Endothelial cell of umbilical vein (primary cell): ENCODE results near the gene N4BP2. TPM values are rescaled to one million over a fixed set of nuclear protein-coding genes. Genes with fewer than 3 reads are reported as not detected.

ENCODE experiments used
- BruUV-seq: library from RNA; stranded (reverse); fragments of 400-500 nt; replicated peaks from 2 replicates; lab custom pipeline; 2021; lab: Mats Ljungman, UMichigan
- CTCF ChIA-PET: fragments of 300-600, 350-600 bp; sonication (Branson Sonifier 250); formaldehyde crosslinking; loops from one replicate; lab custom pipeline; 2021; ENCODE audit warnings: antibody characterized with exemption, inconsistent platforms; lab: Charles Lee
- POLR2A ChIA-PET: fragments of 300-600, 350-600 bp; sonication (Branson Sonifier 250); formaldehyde crosslinking; loops from one replicate; lab custom pipeline; 2021; ENCODE audit warnings: antibody characterized with exemption, inconsistent platforms; lab: Charles Lee
- DNase-seq: peaks from one replicate; pipeline ENCODE4 v3.0.0-alpha.2; 2011; ENCODE audit warnings: low read depth, low spot score
- FAIRE-seq: peaks from 2 replicates; lab custom pipeline; 2011; peaks lifted over from hg19 to GRCh38; lab: Jason Lieb, UNC
- H2AFZ ChIP-seq: 2 replicates; pipeline ENCODE4 v1.6.0; 2012; ENCODE audit warnings: low read depth, low read length, control low read depth, inconsistent platforms
- H3K27ac ChIP-seq: 2 replicates; pipeline ENCODE4 v1.5.1; 2011; ENCODE audit warnings: low read depth, mild to moderate bottlenecking, control low read depth, low read length, moderate library complexity; ENCODE audit not compliant: insufficient read depth
- H3K27me3 ChIP-seq, 2 experiments: 2 replicates each; pipeline versions ENCODE4 v1.6.0 to v1.6.1; 2011; ENCODE audit warnings: low read length in 2 of 2, mixed read lengths in 1 of 2; ENCODE audit not compliant: control insufficient read depth in 2 of 2, insufficient read depth in 2 of 2
- H3K36me3 ChIP-seq, 2 experiments: 2 replicates in 1 of 2; 3 replicates in 1 of 2; pipeline ENCODE4 v1.5.1; 2011; ENCODE audit warnings: low read length in 2 of 2, mild to moderate bottlenecking in 1 of 2, moderate library complexity in 1 of 2; ENCODE audit not compliant: control insufficient read depth in 2 of 2, insufficient read depth in 2 of 2; ENCODE audit errors: extremely low read depth in 1 of 2
- H3K4me1 ChIP-seq: 3 replicates; pipeline ENCODE4 v1.5.1; 2011; ENCODE audit warnings: mild to moderate bottlenecking, low read length; ENCODE audit not compliant: control insufficient read depth, insufficient read depth; ENCODE audit errors: extremely low read depth
- H3K4me2 ChIP-seq: 2 replicates; pipeline ENCODE4 v1.6.1; 2011; ENCODE audit warnings: low read length, control low read depth, mixed read lengths; ENCODE audit not compliant: insufficient read depth
- H3K4me3 ChIP-seq, 3 experiments: fragments of 200-600 bp in 1 of 3; sonication (generic), shearing (Covaris generic) in 1 of 3; replicated peaks in 1 of 3; 2 replicates each; pipeline ENCODE4 v1.5.1; 2011 to 2016; ENCODE audit warnings: control low read depth in 3 of 3, low read length in 3 of 3, mild to moderate bottlenecking in 2 of 3, inconsistent platforms in 1 of 3, low read depth in 1 of 3, moderate library complexity in 1 of 3; ENCODE audit not compliant: insufficient read depth in 1 of 3
- H3K79me2 ChIP-seq: 2 replicates; pipeline ENCODE4 v1.6.0; 2012; ENCODE audit warnings: low read length, inconsistent platforms; ENCODE audit not compliant: control insufficient read depth, insufficient read depth
- H3K9ac ChIP-seq: replicated peaks from 2 replicates; pipeline ENCODE3; 2011; ENCODE audit warnings: low read length, control low read depth; ENCODE audit not compliant: insufficient read depth; ENCODE audit errors: extremely low read depth
- H3K9me1 ChIP-seq: replicated peaks from 3 replicates; pipeline ENCODE4 v1.6.0; 2011; ENCODE audit warnings: mild to moderate bottlenecking, low read length; ENCODE audit not compliant: control insufficient read depth, insufficient read depth; ENCODE audit errors: extremely low read depth
- H3K9me3 ChIP-seq: replicated peaks from 2 replicates; pipeline ENCODE4 v1.5.1; 2012; ENCODE audit warnings: low read length, inconsistent platforms; ENCODE audit not compliant: control insufficient read depth, insufficient read depth
- H4K20me1 ChIP-seq: replicated peaks from 2 replicates; pipeline ENCODE3; 2011; ENCODE audit warnings: mild to moderate bottlenecking, low read length; ENCODE audit not compliant: control insufficient read depth, insufficient read depth; ENCODE audit errors: extremely low read depth
- CTCF ChIP-seq, 2 donors: IDR thresholded peaks; 1 replicate in 1 of 2; 2 replicates in 1 of 2; pipeline ENCODE4 v1.5.1; 2011; ENCODE audit warnings: low read length in 2 of 2, mild to moderate bottlenecking in 2 of 2, moderate library complexity in 2 of 2, control low read depth in 1 of 2, inconsistent platforms in 1 of 2, low read depth in 1 of 2; ENCODE audit not compliant: insufficient read depth in 1 of 2; ENCODE audit errors: extremely low read depth in 1 of 2
- EZH2 ChIP-seq: IDR thresholded peaks from 2 replicates; pipeline ENCODE4 v1.6.1; 2012; ENCODE audit warnings: borderline replicate concordance, low read depth, mild to moderate bottlenecking, moderate library complexity, low read length, inconsistent platforms; ENCODE audit not compliant: severe bottlenecking
- FOS ChIP-seq: IDR thresholded peaks from 2 replicates; pipeline ENCODE4 v1.6.1; 2011; ENCODE audit warnings: mild to moderate bottlenecking, low read length, moderate library complexity, borderline replicate concordance; ENCODE audit not compliant: insufficient read depth
- GATA2 ChIP-seq: IDR thresholded peaks from 2 replicates; pipeline ENCODE4 v1.7.0; 2011; ENCODE audit warnings: low read depth, mild to moderate bottlenecking, moderate library complexity, mixed read lengths, low read length; ENCODE audit not compliant: insufficient read length, insufficient read depth
- JUN ChIP-seq: IDR thresholded peaks from 2 replicates; pipeline ENCODE4 v1.6.1; 2011; ENCODE audit warnings: borderline replicate concordance, low read depth; ENCODE audit not compliant: insufficient read length, insufficient read depth
- MAX ChIP-seq: IDR thresholded peaks from 2 replicates; pipeline ENCODE4 v1.6.1; 2011; ENCODE audit not compliant: insufficient read depth, insufficient read length
- MYC ChIP-seq: IDR thresholded peaks from one replicate; pipeline ENCODE4 v1.6.1; 2011; ENCODE audit warnings: mild to moderate bottlenecking, low read depth, low read length
- POLR2A ChIP-seq: IDR thresholded peaks from 2 replicates; pipeline ENCODE4 v1.6.1; 2012; ENCODE audit warnings: low read depth, mild to moderate bottlenecking, control low read depth, low read length
- POLR2AphosphoS5 ChIP-seq: IDR thresholded peaks from 2 replicates; pipeline ENCODE4 v1.6.1; 2012; ENCODE audit warnings: low read depth, mild to moderate bottlenecking, control low read depth, low read length, moderate library complexity; ENCODE audit not compliant: insufficient read depth
- dilution Hi-C: fragments of 300-500 bp; cut with MboI; formaldehyde crosslinking; loops from one replicate; pipeline ENCODE4 v1.15.0; 2019; ENCODE audit warnings: low sequenced_read_pairs; ENCODE audit not compliant: extremely low pct_ligation_motif_present
- intact Hi-C: fragments of 100-400 bp; cut with micrococcal nuclease; formaldehyde crosslinking; loops from one replicate; pipeline ENCODE4 v1.10.0; 2022
- polyA plus RNA-seq, 4 experiments: library from polyadenylated mRNA; depleted of rRNA in 3 of 4; stranded (reverse) in 3 of 4; unstranded in 1 of 4; fragments of >200 nt; gene quantifications; 2 replicates each; pipeline versions ENCODE4 v1.2.1 to v1.2.3, GENCODE V29; 2011 to 2012; ENCODE audit warnings: missing spikeins in 1 of 4
- total RNA-seq: library from RNA; stranded (reverse); gene quantifications from 2 replicates; pipeline ENCODE4 v1.2.3, GENCODE V29; 2021

N4BP2 gene
- total and polyA plus RNA-seq, 2 donors (not counting 3 experiments of a cell fraction or from before 2014, with no cell fraction given): 0.87 to 6.9 TPM

- peak; percentile 43 for DNase-seq
- FAIRE-seq: peak; percentile 72
- H3K79me2 ChIP-seq: no peaks in the 10 kb centered on the region
- dilution Hi-C loops: no loop called here
- intact Hi-C loops: loop anchor here (2.0 kb wide), 1 partner anchor 18 kb away; the partner anchor contains the start of gene N4BP2
- no peak overlapping the region for H3K4me3 ChIP-seq
- no peak overlapping the region for H3K9ac ChIP-seq
- peaks cover 3% of the 10 kb centered on the region for H3K4me1 ChIP-seq
- no TSS peak for BruUV-seq
- TF ChIP-seq JUN (peak; percentile 37), MYC (no peak), POLR2A (no peak), CTCF (IDR thresholded peaks at IDR 0.05; ENCODE audit: extremely low read depth in 1 of 2, insufficient read depth in 1 of 2, low read depth in 1 of 2, low read length in 2 of 2) (no peak), FOS (peak; percentile 83), POLR2AphosphoS5 (no peak), GATA2 (peak; percentile 54), EZH2 (no peak), MAX (no peak)
- H4K20me1 ChIP-seq: no peaks in the 10 kb centered on the region
- H3K9me3 ChIP-seq: no peaks in the 10 kb centered on the region
- H3K4me2 ChIP-seq: no peak overlapping the region
- peak overlapping the region; percentile 71 for H2AFZ ChIP-seq
- ChIA-PET CTCF (no interaction called here), POLR2A (no interaction called here)
- H3K27ac ChIP-seq: peak overlapping the region; percentile 2
- H3K9me1 ChIP-seq: no peaks in the 10 kb centered on the region
- H3K36me3 ChIP-seq: no peaks in the 10 kb centered on the region
- H3K27me3 ChIP-seq: no peaks in the 10 kb centered on the region
Measured at GRCh38 chr4:40038977-40039376, 17.7 kb upstream of the N4BP2 start.
